GM21723 (cell line): ENCODE results near the gene HEXIM1.

Experiments
- ATAC-seq: cut with Tn5 transposase; IDR thresholded peaks from one replicate; pipeline ENCODE4 v1.9.1; 2021; ENCODE audit warnings: mild to moderate bottlenecking, moderate library complexity; ENCODE audit not compliant: unreplicated experiment

Gene HEXIM1

GRCh38 chr17:45168991-45169752 lies 20.9 kb downstream of the HEXIM1 start:
- ATAC-seq, result no peak

GRCh38 chr17:45170280-45170930 lies 22.1 kb downstream of the HEXIM1 start:
- ATAC-seq, result no peak

GRCh38 chr17:45170931-45171337 lies 22.7 kb downstream of the HEXIM1 start:
- ATAC-seq, result no peak

- no peak for ATAC-seq
These were observed 23.3 kb downstream of the HEXIM1 start for GRCh38 chr17:45171338-45172231.

GRCh38 chr17:45172232-45172540 lies 23.9 kb downstream of the HEXIM1 start:
- ATAC-seq, result no peak

- ATAC-seq, result no peak
These were observed 24.4 kb downstream of the HEXIM1 start for GRCh38 chr17:45172541-45173286.

GRCh38 chr17:45175759-45176115 lies 27.5 kb downstream of the HEXIM1 start:
- no peak for ATAC-seq

- no peak for ATAC-seq
These were observed 29.3 kb downstream of the HEXIM1 start for GRCh38 chr17:45177563-45177962.

GRCh38 chr17:45184144-45184543 lies 35.9 kb downstream of the HEXIM1 start:
- no peak for ATAC-seq

GRCh38 chr17:45186801-45187354 lies 38.6 kb downstream of the HEXIM1 start:
- ATAC-seq, result no peak

- ATAC-seq, result no peak
These were observed 40.7 kb downstream of the HEXIM1 start for GRCh38 chr17:45189009-45189408.

- ATAC-seq, result no peak
These were observed 42.4 kb downstream of the HEXIM1 start for GRCh38 chr17:45190503-45191255.

- ATAC-seq, result no peak
These were observed 47.1 kb downstream of the HEXIM1 start for GRCh38 chr17:45195424-45195823.

GRCh38 chr17:45197108-45197507 lies 48.8 kb downstream of the HEXIM1 start:
- ATAC-seq, result no peak

GRCh38 chr17:45197555-45198334 lies 49.5 kb downstream of the HEXIM1 start:
- peak; percentile 72 for ATAC-seq

GRCh38 chr17:45200701-45201100 lies 52.4 kb downstream of the HEXIM1 start:
- no peak for ATAC-seq

- ATAC-seq, result no peak
These were observed 53.2 kb downstream of the HEXIM1 start for GRCh38 chr17:45201457-45201856.
